G401 (cell line): ENCODE data around the gene MFNG. TPM values are rescaled to one million over a fixed set of nuclear protein-coding genes. Genes with fewer than 3 reads are reported as not detected.
A peak's percentile ranks its signal among the peaks of the same experiment; 100 is the strongest.

ENCODE experiments used
- DNase-seq: peaks from one replicate; pipeline ENCODE4 v3.0.0-alpha.2; 2015; ENCODE audit warnings: low spot score
- in situ Hi-C: cut with HindIII; loops from 2 replicates; pipeline ENCODE4 v1.10.0; 2016; ENCODE audit warnings: low sequenced_read_pairs, mixed read lengths
- total RNA-seq: library from RNA; depleted of rRNA; stranded (reverse); fragments of >200 nt; shearing (Covaris generic); gene quantifications from 2 replicates; pipeline ENCODE4 v1.2.3, GENCODE V29; 2014

Gene MFNG
- total RNA-seq, 1 experiment from 2014 or later = 3.3 TPM

GRCh38 chr22:37499027-37499707 is 13.0 kb upstream of the MFNG start:
- in situ Hi-C loops = no loop called here
- DNase-seq = no peak

- peak; percentile 11 for DNase-seq
- in situ Hi-C loops = no loop called here
Measured at GRCh38 chr22:37498289-37498909, 12.2 kb upstream of the MFNG start.

- DNase-seq = no peak
- in situ Hi-C loops = no loop called here
Measured at GRCh38 chr22:37497062-37497599, 10.9 kb upstream of the MFNG start.

GRCh38 chr22:37496651-37497050 is 10.5 kb upstream of the MFNG start:
- in situ Hi-C loops = no loop called here
- DNase-seq = peak; percentile 19

- no peak for DNase-seq
- in situ Hi-C loops = no loop called here
Measured at GRCh38 chr22:37493979-37494378, 7.8 kb upstream of the MFNG start.

GRCh38 chr22:37492428-37493344 is 6.5 kb upstream of the MFNG start:
- in situ Hi-C loops = no loop called here
- DNase-seq = peak; percentile 17

- DNase-seq = no peak
- in situ Hi-C loops = no loop called here
Measured at GRCh38 chr22:37491559-37492427, 5.6 kb upstream of the MFNG start.

GRCh38 chr22:37491106-37491505 is 4.9 kb upstream of the MFNG start:
- in situ Hi-C loops = no loop called here
- no peak for DNase-seq

- in situ Hi-C loops = no loop called here
Measured at GRCh38 chr22:37489983-37490382, 3.8 kb upstream of the MFNG start.

GRCh38 chr22:37488337-37489135 is 2.4 kb upstream of the MFNG start:
- in situ Hi-C loops = no loop called here
- no peak for DNase-seq

More at GRCh38 chr22:37489983-37490382, 3.8 kb upstream of the MFNG start:
- no peak for DNase-seq

GRCh38 chr22:37487571-37487970 is 1.4 kb upstream of the MFNG start:
- in situ Hi-C loops = no loop called here

GRCh38 chr22:37487129-37487528 is 945 bp upstream of the MFNG start:
- in situ Hi-C loops = no loop called here
- no peak for DNase-seq

More at GRCh38 chr22:37487571-37487970, 1.4 kb upstream of the MFNG start:
- DNase-seq = no peak

- no peak for DNase-seq
- in situ Hi-C loops = no loop called here
Measured at GRCh38 chr22:37485395-37486223, 575 bp downstream of the MFNG start.

GRCh38 chr22:37484480-37485394 is 1.4 kb downstream of the MFNG start:
- in situ Hi-C loops = no loop called here
- no peak for DNase-seq

GRCh38 chr22:37483050-37483449 is 3.1 kb downstream of the MFNG start:
- no peak for DNase-seq
- in situ Hi-C loops = no loop called here

- in situ Hi-C loops = no loop called here
- no peak for DNase-seq
Measured at GRCh38 chr22:37482244-37482643, 3.9 kb downstream of the MFNG start.
